ENCODE measurements around the gene CATSPERE.
"Not testable (repeated sequence)": the region's sequence is repeated elsewhere in the genome, so short reads cannot be mapped to it uniquely, and the experiment has no call there.

CATSPERE gene

GRCh38 chr1:244636488-244637259 is 175.6 kb downstream of the CATSPERE start:
- DNase-seq (ENCODE audit: low spot score): no peak

GRCh38 chr1:244639561-244639960 is 178.5 kb downstream of the CATSPERE start:
- no peak for DNase-seq (ENCODE audit: low spot score)

- no peak for DNase-seq (ENCODE audit: low spot score)
Measured at GRCh38 chr1:244640917-244641316, 179.8 kb downstream of the CATSPERE start.

GRCh38 chr1:244642526-244642925 is 181.5 kb downstream of the CATSPERE start:
- DNase-seq (ENCODE audit: low spot score): no peak

- DNase-seq (ENCODE audit: low spot score): no peak
Measured at GRCh38 chr1:244642988-244643387, 181.9 kb downstream of the CATSPERE start.

- DNase-seq (ENCODE audit: low spot score): no peak
Measured at GRCh38 chr1:244645414-244645813, 184.3 kb downstream of the CATSPERE start.

GRCh38 chr1:244645890-244646289 is 184.8 kb downstream of the CATSPERE start:
- DNase-seq (ENCODE audit: low spot score): no peak

GRCh38 chr1:244647819-244648218 is 186.7 kb downstream of the CATSPERE start:
- DNase-seq (ENCODE audit: low spot score): no peak

GRCh38 chr1:244651956-244652622 is 191.0 kb downstream of the CATSPERE start:
- DNase-seq (ENCODE audit: low spot score): peak; percentile 21

- peak; percentile 100 for DNase-seq (ENCODE audit: low spot score)
Measured at GRCh38 chr1:244652623-244653438, 191.8 kb downstream of the CATSPERE start, which contains the start of gene DESI2. Gene DESI2, plus strand, starts transcription at chr1:244653126. Its CDS starts 188 bp downstream, at chr1:244653314.

- DNase-seq (ENCODE audit: low spot score): peak; percentile 31
Measured at GRCh38 chr1:244653439-244654107, 192.5 kb downstream of the CATSPERE start.

GRCh38 chr1:244654108-244655038 is 193.3 kb downstream of the CATSPERE start:
- DNase-seq (ENCODE audit: low spot score): no peak

- DNase-seq (ENCODE audit: low spot score): no peak
Measured at GRCh38 chr1:244655186-244655585, 194.1 kb downstream of the CATSPERE start.

- DNase-seq (ENCODE audit: low spot score): no peak
Measured at GRCh38 chr1:244657421-244657820, 196.3 kb downstream of the CATSPERE start.

GRCh38 chr1:244659694-244660093 is 198.6 kb downstream of the CATSPERE start:
- DNase-seq (ENCODE audit: low spot score): no peak

- DNase-seq (ENCODE audit: low spot score): no peak
Measured at GRCh38 chr1:244660595-244660994, 199.5 kb downstream of the CATSPERE start.

- DNase-seq (ENCODE audit: low spot score): not testable (repeated sequence)
Measured at GRCh38 chr1:244661569-244662312, 200.7 kb downstream of the CATSPERE start.

- no peak for DNase-seq (ENCODE audit: low spot score)
Measured at GRCh38 chr1:244662599-244662998, 201.5 kb downstream of the CATSPERE start.

GRCh38 chr1:244664353-244664752 is 203.3 kb downstream of the CATSPERE start:
- DNase-seq (ENCODE audit: low spot score): no peak

GRCh38 chr1:244665771-244666217 is 204.7 kb downstream of the CATSPERE start:
- DNase-seq (ENCODE audit: low spot score): no peak

Measured in pons (tissue), 1 donor.